Measurements from ENCODE around the gene NAALADL2. TPM values are rescaled to one million over a fixed set of nuclear protein-coding genes. Genes with fewer than 3 reads are reported as not detected.
A peak's percentile ranks its signal among the peaks of the same experiment; 100 is the strongest.

The NAALADL2 gene
- total and polyA plus RNA-seq, 8 donors = 0.76 to 15.4 (median 7.9) TPM

DNA sequence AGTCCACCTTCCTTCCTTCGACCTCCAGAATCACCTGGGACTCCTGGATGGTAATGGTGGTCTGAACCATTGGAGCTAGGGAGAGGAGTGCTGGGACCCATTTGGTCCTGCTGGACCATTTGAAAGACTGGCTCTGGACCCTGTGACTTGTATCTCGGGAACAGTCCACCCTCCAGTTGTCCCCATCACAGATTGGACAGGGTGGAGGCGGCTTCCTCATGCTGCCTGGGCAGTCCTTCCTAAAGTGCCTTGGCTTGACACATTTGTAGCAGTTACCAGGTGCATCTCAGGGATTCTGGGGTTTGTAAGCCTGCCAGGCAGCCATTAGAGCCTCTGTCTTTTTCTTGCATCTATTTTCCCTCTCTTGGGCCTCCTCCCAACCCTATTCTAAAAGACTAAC lies 758.1 kb downstream of the NAALADL2 start:
- ATAC-seq (no peak), DNase-seq (peak in 1 of 6 donors; percentile 6), FAIRE-seq (no peak)
- intact Hi-C loops (cut with DNase I) = no loop called here
- TF ChIP-seq, protein P1, sequence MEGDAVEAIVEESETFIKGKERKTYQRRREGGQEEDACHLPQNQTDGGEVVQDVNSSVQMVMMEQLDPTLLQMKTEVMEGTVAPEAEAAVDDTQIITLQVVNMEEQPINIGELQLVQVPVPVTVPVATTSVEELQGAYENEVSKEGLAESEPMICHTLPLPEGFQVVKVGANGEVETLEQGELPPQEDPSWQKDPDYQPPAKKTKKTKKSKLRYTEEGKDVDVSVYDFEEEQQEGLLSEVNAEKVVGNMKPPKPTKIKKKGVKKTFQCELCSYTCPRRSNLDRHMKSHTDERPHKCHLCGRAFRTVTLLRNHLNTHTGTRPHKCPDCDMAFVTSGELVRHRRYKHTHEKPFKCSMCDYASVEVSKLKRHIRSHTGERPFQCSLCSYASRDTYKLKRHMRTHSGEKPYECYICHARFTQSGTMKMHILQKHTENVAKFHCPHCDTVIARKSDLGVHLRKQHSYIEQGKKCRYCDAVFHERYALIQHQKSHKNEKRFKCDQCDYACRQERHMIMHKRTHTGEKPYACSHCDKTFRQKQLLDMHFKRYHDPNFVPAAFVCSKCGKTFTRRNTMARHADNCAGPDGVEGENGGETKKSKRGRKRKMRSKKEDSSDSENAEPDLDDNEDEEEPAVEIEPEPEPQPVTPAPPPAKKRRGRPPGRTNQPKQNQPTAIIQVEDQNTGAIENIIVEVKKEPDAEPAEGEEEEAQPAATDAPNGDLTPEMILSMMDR (IDR thresholded peaks at IDR 0.05) = no peak
- no peaks in the 10 kb centered on the region for H3K36me3 ChIP-seq
- H3K4me3 ChIP-seq = no peak overlapping the region
- H3K27ac ChIP-seq = no peak overlapping the region
- H3K27me3 ChIP-seq = no peaks in the 10 kb centered on the region
- H3K9me3 ChIP-seq = no peaks in the 10 kb centered on the region
- no peaks in the 10 kb centered on the region for H3K4me1 ChIP-seq
- WGBS, 2 donors = 80 to 93% methylated on average over 3 of the region's 3 CpGs

DNA sequence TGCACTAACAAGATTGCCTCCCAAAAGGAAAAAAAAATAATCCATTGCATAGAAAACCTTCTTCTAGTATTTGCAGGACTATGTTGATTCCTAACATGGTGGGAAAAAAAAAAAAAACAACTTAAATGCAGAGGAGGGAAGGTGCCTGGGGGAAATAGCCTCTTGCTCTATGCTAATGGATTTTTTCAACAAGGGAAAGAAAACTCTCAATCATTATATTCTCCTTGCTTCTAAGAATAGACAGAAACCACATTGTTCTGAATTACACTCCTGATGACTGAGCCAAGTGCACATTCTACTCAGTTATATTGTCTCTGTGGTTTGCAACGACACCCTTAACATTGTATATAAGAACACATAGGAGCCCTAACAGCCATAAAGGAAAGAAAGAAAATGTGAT lies 760.2 kb downstream of the NAALADL2 start:
- Histone ChIP-seq H3K27me3 (no peaks in the 10 kb centered on the region), H3K27ac (no peak overlapping the region), H3K4me3 (no peak overlapping the region), H3K36me3 (no peaks in the 10 kb centered on the region), H3K4me1 (no peaks in the 10 kb centered on the region), H3K9me3 (no peaks in the 10 kb centered on the region)
- TF ChIP-seq, protein P1 (IDR thresholded peaks at IDR 0.05) = no peak
- DNase-seq (no peak), ATAC-seq (no peak), FAIRE-seq (no peak)
- intact Hi-C loops (cut with DNase I) = no loop called here
- 70 to 86% methylated on average over 1 of the region's 1 CpG for WGBS, 2 donors

DNA sequence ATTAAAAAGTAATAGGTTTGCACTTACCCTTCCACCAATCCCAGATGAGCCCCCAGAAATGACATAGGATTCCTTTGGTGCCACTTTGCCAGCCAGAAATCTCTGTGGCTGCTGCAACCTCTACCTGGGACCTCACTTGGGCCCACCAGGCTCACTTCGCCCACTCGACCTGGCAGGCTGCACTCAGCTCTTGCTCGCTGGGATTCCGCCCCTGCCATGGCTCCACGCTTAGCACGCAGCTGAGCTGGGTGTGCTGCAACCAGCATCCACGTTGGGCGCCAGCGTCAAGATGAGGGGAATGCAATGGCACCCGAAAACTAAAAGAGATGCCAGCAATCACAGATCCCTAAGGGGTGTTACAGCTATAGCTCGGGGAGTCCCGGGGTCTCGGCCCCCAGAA lies 761.0 kb downstream of the NAALADL2 start:
- DNase-seq (peak in 1 of 6 donors; percentile 44), FAIRE-seq (no peak), ATAC-seq (no peak)
- H3K9me3 ChIP-seq = no peaks in the 10 kb centered on the region
- H3K4me3 ChIP-seq = no peak overlapping the region
- intact Hi-C loops (cut with DNase I) = no loop called here
- no peaks in the 10 kb centered on the region for H3K27me3 ChIP-seq
- TF ChIP-seq, protein P1 (IDR thresholded peaks at IDR 0.05) = no peak
- no peaks in the 10 kb centered on the region for H3K36me3 ChIP-seq
- 84 to 93% methylated on average over 13 of the region's 13 CpGs for WGBS, 2 donors
- no peak overlapping the region for H3K27ac ChIP-seq
- H3K4me1 ChIP-seq = no peaks in the 10 kb centered on the region

DNA sequence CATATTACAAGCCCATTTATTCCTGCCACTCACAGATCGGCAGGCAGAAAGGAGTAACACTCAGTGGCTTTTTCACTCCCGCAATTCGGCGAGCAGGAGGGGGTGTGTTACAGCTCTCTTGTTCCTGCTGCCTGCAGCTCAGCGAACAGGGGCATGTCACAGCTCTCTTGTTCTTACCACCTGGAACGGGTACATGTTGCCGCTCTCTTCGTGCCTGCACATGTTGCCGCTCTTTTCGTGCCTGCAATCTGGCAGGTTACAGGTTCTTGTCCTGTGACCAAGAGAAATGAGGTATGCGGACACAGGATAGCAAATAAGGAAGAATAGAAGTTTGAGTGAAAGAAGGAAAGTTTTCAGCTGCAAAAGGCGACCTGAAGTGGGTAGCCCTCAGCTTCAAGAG lies 761.4 kb downstream of the NAALADL2 start:
- 86 to 91% methylated on average over 12 of the region's 12 CpGs for WGBS, 2 donors
- Histone ChIP-seq H3K36me3 (no peaks in the 10 kb centered on the region), H3K4me1 (no peaks in the 10 kb centered on the region), H3K4me3 (no peak overlapping the region), H3K27me3 (no peaks in the 10 kb centered on the region), H3K27ac (no peak overlapping the region), H3K9me3 (no peaks in the 10 kb centered on the region)
- TF ChIP-seq, protein P1 (IDR thresholded peaks at IDR 0.05) = no peak
- FAIRE-seq (no peak), ATAC-seq (no peak), DNase-seq (no peak)
- intact Hi-C loops (cut with DNase I) = no loop called here

DNA sequence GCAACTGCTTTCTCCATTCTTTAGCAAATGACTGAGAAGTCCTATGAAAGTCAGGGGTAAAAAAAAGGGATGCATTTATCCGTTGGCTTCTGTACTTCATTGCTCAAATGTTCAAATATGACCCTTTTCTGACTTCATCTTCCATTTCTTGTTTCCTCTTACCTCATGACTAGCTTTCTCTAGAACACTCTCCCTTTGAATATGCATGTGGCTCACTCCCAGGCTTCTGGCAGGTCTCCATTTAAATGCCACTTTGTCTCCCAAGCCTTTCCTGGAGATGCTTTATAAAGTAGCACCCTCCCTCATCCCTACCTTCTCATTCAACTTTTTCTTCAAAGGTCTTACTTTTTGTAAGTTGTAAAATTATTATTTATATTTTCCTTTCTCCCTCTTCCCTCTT lies 781.8 kb downstream of the NAALADL2 start:
- WGBS, 2 donors = 61 to 63% methylated on average over 1 of the region's 1 CpG
- intact Hi-C loops (cut with DNase I) = no loop called here
- Histone ChIP-seq H3K9me3 (no peaks in the 10 kb centered on the region), H3K36me3 (no peaks in the 10 kb centered on the region), H3K27me3 (no peaks in the 10 kb centered on the region), H3K27ac (no peak overlapping the region), H3K4me1 (no peaks in the 10 kb centered on the region), H3K4me3 (no peak overlapping the region)
- DNase-seq = no peak
- no peak for FAIRE-seq
- TF ChIP-seq, protein P1 (IDR thresholded peaks at IDR 0.05) = no peak
- ATAC-seq = no peak
